GM21515 (cell line): ENCODE measurements around the gene TLNRD1.
A peak's percentile ranks its signal among the peaks of the same experiment; 100 is the strongest.

Experiments
- ATAC-seq: cut with Tn5 transposase; IDR thresholded peaks from one replicate; pipeline ENCODE4 v1.9.1; 2021; ENCODE audit not compliant: unreplicated experiment

Gene TLNRD1

GRCh38 chr15:81001152-81002008, 657 bp downstream of the TLNRD1 start:
- peak; percentile 36 for ATAC-seq

GRCh38 chr15:81002009-81002330, 1.2 kb downstream of the TLNRD1 start:
- no peak for ATAC-seq

- ATAC-seq: no peak
These were observed 1.8 kb downstream of the TLNRD1 start for GRCh38 chr15:81002331-81003096.

GRCh38 chr15:81003097-81003350, 2.3 kb downstream of the TLNRD1 start:
- ATAC-seq: no peak

- no peak for ATAC-seq
These were observed 5.4 kb downstream of the TLNRD1 start for GRCh38 chr15:81006124-81006523.

- no peak for ATAC-seq
These were observed 6.8 kb downstream of the TLNRD1 start for GRCh38 chr15:81007428-81008064.

- no peak for ATAC-seq
These were observed 7.6 kb downstream of the TLNRD1 start for GRCh38 chr15:81008312-81008711.

- ATAC-seq: no peak
These were observed 9.4 kb downstream of the TLNRD1 start for GRCh38 chr15:81010086-81010485.

- ATAC-seq: no peak
These were observed 10.9 kb downstream of the TLNRD1 start for GRCh38 chr15:81011593-81011992.

- no peak for ATAC-seq
These were observed 11.9 kb downstream of the TLNRD1 start for GRCh38 chr15:81012588-81012987.

GRCh38 chr15:81013396-81013929, 12.7 kb downstream of the TLNRD1 start:
- no peak for ATAC-seq

- no peak for ATAC-seq
These were observed 13.8 kb downstream of the TLNRD1 start for GRCh38 chr15:81014446-81015093.

GRCh38 chr15:81015621-81016488, 15.1 kb downstream of the TLNRD1 start:
- no peak for ATAC-seq

- ATAC-seq: no peak
These were observed 15.9 kb downstream of the TLNRD1 start for GRCh38 chr15:81016489-81017068.

- ATAC-seq: no peak
These were observed 17.5 kb downstream of the TLNRD1 start for GRCh38 chr15:81018197-81018596.

- no peak for ATAC-seq
These were observed 20.6 kb downstream of the TLNRD1 start for GRCh38 chr15:81021321-81021720.

GRCh38 chr15:81023483-81024264, 23.0 kb downstream of the TLNRD1 start:
- ATAC-seq: peak; percentile 87

- ATAC-seq: no peak
These were observed 23.6 kb downstream of the TLNRD1 start for GRCh38 chr15:81024265-81024872.

GRCh38 chr15:81024936-81025335, 24.2 kb downstream of the TLNRD1 start:
- no peak for ATAC-seq
